ENCODE measurements around the gene MKLN1. TPM values are rescaled to one million over a fixed set of nuclear protein-coding genes. Genes with fewer than 3 reads are reported as not detected.

Gene MKLN1
- polyA plus RNA-seq, 1 of the 3 experiments (the other 2 are of a cell fraction): 11.0 TPM

- Histone ChIP-seq H3F3A (replicated peaks; ENCODE audit: insufficient read depth) (no peaks in the 10 kb centered on the region), H4K20me1 (ENCODE audit: insufficient read depth) (no peaks in the 10 kb centered on the region), H3K27me3 (ENCODE audit: insufficient read depth) (no peaks in the 10 kb centered on the region), H3K4me2 (no peak overlapping the region), H3K79me2 (ENCODE audit: insufficient read depth) (no peaks in the 10 kb centered on the region), H3K4me3 (ENCODE audit: low read depth in 2 of 2, low read length in 1 of 2) (no peak overlapping the region), H2AFZ (ENCODE audit: low read depth) (no peak overlapping the region), H3K27ac (ENCODE audit: low read depth in 2 of 2, low read length in 1 of 2) (no peak overlapping the region), H3K4me1 (ENCODE audit: control insufficient read depth in 1 of 2, insufficient read depth in 2 of 2, low read depth in 1 of 2, low read length in 1 of 2) (no peaks in the 10 kb centered on the region), H3K36me3 (replicated peaks in 1 of 2; ENCODE audit: control insufficient read depth in 1 of 2, insufficient read depth in 2 of 2, low read length in 1 of 2) (no peaks in the 10 kb centered on the region), H3K9ac (no peak overlapping the region), H3K9me2 (no peaks in the 10 kb centered on the region), H3K9me3 (no peaks in the 10 kb centered on the region)
- TF ChIP-seq FOSL2 (IDR thresholded peaks at IDR 0.05; ENCODE audit: borderline replicate concordance, low read depth) (no peak), SIN3A (IDR thresholded peaks at IDR 0.05; ENCODE audit: borderline replicate concordance, low read depth, low read length) (no peak), TCF12 (IDR thresholded peaks at IDR 0.05) (no peak), YY1 (IDR thresholded peaks at IDR 0.05; ENCODE audit: low read depth) (no peak), RFX5 (IDR thresholded peaks at IDR 0.05; ENCODE audit: low read length) (no peak), NRF1 (IDR thresholded peaks at IDR 0.05; ENCODE audit: low read depth, low read length) (no peak), MAX (IDR thresholded peaks at IDR 0.05; ENCODE audit: low read depth) (no peak), ELF1 (IDR thresholded peaks at IDR 0.05) (no peak), JUND (IDR thresholded peaks at IDR 0.05) (no peak), FOXM1 (IDR thresholded peaks at IDR 0.05; ENCODE audit: low read depth) (no peak), IRF3 (IDR thresholded peaks at IDR 0.05; ENCODE audit: low read depth, low read length) (no peak), RCOR1 (IDR thresholded peaks at IDR 0.05; ENCODE audit: low read length) (no peak), MEF2A (IDR thresholded peaks at IDR 0.05; ENCODE audit: borderline replicate concordance, low read depth) (no peak), NFIC (IDR thresholded peaks at IDR 0.05; ENCODE audit: borderline replicate concordance) (no peak), ZBTB33 (IDR thresholded peaks at IDR 0.05; ENCODE audit: borderline replicate concordance, low read depth) (no peak), FOXJ3 (CRISPR knock-in tag; IDR thresholded peaks at IDR 0.05) (no peak), RXRA (IDR thresholded peaks at IDR 0.05; ENCODE audit: borderline replicate concordance, low read depth) (no peak)
- CTCF ChIA-PET: interaction anchor here (0.5 to 1.2 kb wide), 3 partner anchors 9 to 1218 kb away, joined by 3 to 5 read pairs (median 3); no protein-coding TSS in a partner anchor
- no peak for DNase-seq
- POLR2A ChIA-PET: no interaction called here
- 94% methylated on average over 3 of the region's 3 CpGs for WGBS (ENCODE audit: low lambda C conversion rate)
Observed at GRCh38 chr7:131285556-131285955, 42.1 kb upstream of the MKLN1 start.

- Histone ChIP-seq H2AFZ (ENCODE audit: low read depth) (no peak overlapping the region), H3K27ac (ENCODE audit: low read depth in 2 of 2, low read length in 1 of 2) (no peak overlapping the region), H3K79me2 (ENCODE audit: insufficient read depth) (no peaks in the 10 kb centered on the region), H4K20me1 (ENCODE audit: insufficient read depth) (no peaks in the 10 kb centered on the region), H3F3A (replicated peaks; ENCODE audit: insufficient read depth) (no peaks in the 10 kb centered on the region), H3K4me1 (ENCODE audit: control insufficient read depth in 1 of 2, insufficient read depth in 2 of 2, low read depth in 1 of 2, low read length in 1 of 2) (no peaks in the 10 kb centered on the region; a peak in 1 of 4 replicates), H3K4me2 (no peak overlapping the region), H3K9me3 (no peaks in the 10 kb centered on the region), H3K36me3 (replicated peaks in 1 of 2; ENCODE audit: control insufficient read depth in 1 of 2, insufficient read depth in 2 of 2, low read length in 1 of 2) (no peaks in the 10 kb centered on the region), H3K9me2 (no peaks in the 10 kb centered on the region), H3K4me3 (ENCODE audit: low read depth in 2 of 2, low read length in 1 of 2) (no peak overlapping the region), H3K27me3 (ENCODE audit: insufficient read depth) (no peaks in the 10 kb centered on the region), H3K9ac (no peak overlapping the region)
- CTCF ChIA-PET: interaction anchor here (1.2 kb wide), 1 partner anchor 46 kb away, joined by 3 read pairs; no protein-coding TSS in a partner anchor
- POLR2A ChIA-PET: no interaction called here
- TF ChIP-seq FOSL2 (IDR thresholded peaks at IDR 0.05; ENCODE audit: borderline replicate concordance, low read depth) (no peak), TCF12 (IDR thresholded peaks at IDR 0.05) (no peak), IRF3 (IDR thresholded peaks at IDR 0.05; ENCODE audit: low read depth, low read length) (no peak), SIN3A (IDR thresholded peaks at IDR 0.05; ENCODE audit: borderline replicate concordance, low read depth, low read length) (no peak), ELF1 (IDR thresholded peaks at IDR 0.05) (no peak), MXI1 (IDR thresholded peaks at IDR 0.05; ENCODE audit: low read depth, low read length) (no peak), NRF1 (IDR thresholded peaks at IDR 0.05; ENCODE audit: low read depth, low read length) (no peak), USF2 (IDR thresholded peaks at IDR 0.05; ENCODE audit: borderline replicate concordance, low read depth, low read length) (no peak), MEF2A (IDR thresholded peaks at IDR 0.05; ENCODE audit: borderline replicate concordance, low read depth) (no peak), SMC3 (IDR thresholded peaks at IDR 0.05; ENCODE audit: low read depth, low read length) (no peak), GATA2 (CRISPR knock-in tag; IDR thresholded peaks at IDR 0.05) (no peak), RCOR1 (IDR thresholded peaks at IDR 0.05; ENCODE audit: low read length) (no peak), FOXM1 (IDR thresholded peaks at IDR 0.05; ENCODE audit: low read depth) (no peak), USF1 (IDR thresholded peaks at IDR 0.05; ENCODE audit: borderline replicate concordance, low read depth) (no peak), GABPA (IDR thresholded peaks at IDR 0.05; ENCODE audit: low read depth) (no peak)
- 87% methylated on average over 4 of the region's 4 CpGs for WGBS (ENCODE audit: low lambda C conversion rate)
- DNase-seq: no peak
Observed at GRCh38 chr7:131288450-131288849, 39.2 kb upstream of the MKLN1 start.

All from SK-N-SH (cell line).